Natural killer cell (primary cell): ENCODE results near the gene NOSIP. TPM values are rescaled to one million over a fixed set of nuclear protein-coding genes. Genes with fewer than 3 reads are reported as not detected.
"Not testable (repeated sequence)": the region's sequence is repeated elsewhere in the genome, so short reads cannot be mapped to it uniquely, and the experiment has no call there.

Source experiments
- ATAC-seq, 3 donors: fragments of 150-1000 bp in 2 of 3; fragments of 200-7000 bp in 1 of 3; cut with Tn5 transposase; 1 replicate in 1 of 3; 2 replicates in 2 of 3; pipeline ENCODE4 v1.10.0; 2021; ENCODE audit warnings: mild to moderate bottlenecking in 2 of 3, moderate library complexity in 2 of 3
- DNase-seq, 2 donors: peaks; one replicate each; pipeline versions ENCODE4 v3.0.0 to v3.0.0-alpha.2; 2013 to 2021; ENCODE audit warnings: mixed read lengths in 1 of 2
- H3K27ac ChIP-seq: one replicate; pipeline ENCODE4 v1.5.1; 2013; ENCODE audit warnings: mild to moderate bottlenecking, low read length
- H3K27me3 ChIP-seq: one replicate; pipeline ENCODE4 v1.6.1; 2013; ENCODE audit warnings: low read length; ENCODE audit not compliant: control insufficient read depth, insufficient read depth
- H3K36me3 ChIP-seq: one replicate; pipeline ENCODE4 v1.6.1; 2013; ENCODE audit warnings: low read length; ENCODE audit not compliant: control insufficient read depth, insufficient read depth
- H3K4me1 ChIP-seq: one replicate; pipeline ENCODE4 v1.6.1; 2013; ENCODE audit warnings: low read length; ENCODE audit not compliant: control insufficient read depth, insufficient read depth
- H3K4me3 ChIP-seq: one replicate; pipeline ENCODE4 v1.5.1; 2013; ENCODE audit warnings: low read length
- H3K9me3 ChIP-seq: one replicate; pipeline ENCODE4 v1.6.1; 2013; ENCODE audit warnings: low read length; ENCODE audit not compliant: control insufficient read depth, insufficient read depth
- H3K27ac Mint-ChIP-seq, 2 donors: one replicate each; pipeline ENCODE4 v1.8.0; 2022; ENCODE audit warnings: mild to moderate bottlenecking in 2 of 2, mixed read lengths in 2 of 2, moderate library complexity in 1 of 2
- H3K27me3 Mint-ChIP-seq, 2 donors: one replicate each; pipeline ENCODE4 v1.8.0; 2022; ENCODE audit warnings: low read depth in 2 of 2, mixed read lengths in 2 of 2
- H3K36me3 Mint-ChIP-seq: one replicate; pipeline ENCODE4 v1.8.0; 2022; ENCODE audit warnings: mixed read lengths
- H3K4me1 Mint-ChIP-seq, 2 donors: one replicate each; pipeline ENCODE4 v1.8.0; 2022; ENCODE audit warnings: mixed read lengths in 2 of 2
- H3K4me3 Mint-ChIP-seq: one replicate; pipeline ENCODE4 v1.8.0; 2022; ENCODE audit warnings: mild to moderate bottlenecking, moderate library complexity, mixed read lengths
- H3K9me3 Mint-ChIP-seq, 2 donors: one replicate each; pipeline ENCODE4 v1.8.0; 2022; ENCODE audit warnings: mixed read lengths in 2 of 2
- CTCF ChIP-seq: fragments of 200-600 bp; IDR thresholded peaks from one replicate; pipeline ENCODE4 v1.8.0; 2022; ENCODE audit warnings: antibody characterized with exemption
- WGBS: methylation state at CpG from one replicate; pipeline ENCODE4 v1.1.7; 2013; ENCODE audit warnings: missing lambda C conversion rate; ENCODE audit not compliant: insufficient coverage; 5-methylcytosine and 5-hydroxymethylcytosine counted together
- intact Hi-C: fragments of 100-400 bp; cut with micrococcal nuclease; formaldehyde crosslinking; loops from one replicate; pipeline ENCODE4 v1.14.2; 2022
- total RNA-seq, 4 donors: library from RNA; stranded (reverse); fragments of 120-200 nt in 1 of 4; gene quantifications; one replicate each; pipeline versions ENCODE4 v1.2.3 to v1.2.4, GENCODE V29; 2013 to 2022

Gene NOSIP
- total RNA-seq, 3 donors from 2014 or later (not counting 1 experiment from before 2014, with no cell fraction given): 46.7 to 63.6 (median 59.8) TPM

- Histone ChIP-seq H3K36me3 (peaks cover 32% of the 10 kb centered on the region), H3K4me1 (no peaks in the 10 kb centered on the region), H3K27me3 (no peaks in the 10 kb centered on the region), H3K27ac (no peak overlapping the region), H3K4me3 (no peak overlapping the region), H3K9me3 (no peaks in the 10 kb centered on the region)
- intact Hi-C loops: no loop called here
- 98% methylated on average over 22 of the region's 27 CpGs for WGBS
- no peaks in the 10 kb centered on the region for H3K36me3 Mint-ChIP-seq
- ATAC-seq: peak in 1 of 3 donors; percentile 17
- TF ChIP-seq CTCF: no peak
- H3K4me3 Mint-ChIP-seq: no peak overlapping the region
- H3K9me3 Mint-ChIP-seq: no peaks in the 10 kb centered on the region
- H3K27me3 Mint-ChIP-seq: no peaks in the 10 kb centered on the region
- H3K27ac Mint-ChIP-seq: no peak overlapping the region
- no peak for DNase-seq
- peaks cover 0 to 8% of the 10 kb centered on the region in 2 donors for H3K4me1 Mint-ChIP-seq
These were observed 44.9 kb upstream of the NOSIP start for GRCh38 chr19:49624967-49625910.

- H3K27me3 Mint-ChIP-seq, H3K9me3 Mint-ChIP-seq, H3K27ac ChIP-seq, ATAC-seq, H3K4me3 ChIP-seq, H3K27me3 ChIP-seq, H3K9me3 ChIP-seq, H3K4me3 Mint-ChIP-seq, intact Hi-C loops, H3K36me3 Mint-ChIP-seq, DNase-seq: not testable (repeated sequence)
- peaks cover 62% of the 10 kb centered on the region for H3K36me3 ChIP-seq
- Mint-ChIP-seq H3K4me1 (peaks cover 23 to 41% of the 10 kb centered on the region in 2 donors), H3K27ac (peak overlapping the region; percentile 7 to 67)
- peaks cover 21% of the 10 kb centered on the region for H3K4me1 ChIP-seq
- WGBS: 96% methylated on average over 13 of the region's 13 CpGs
These were observed 37.5 kb upstream of the NOSIP start for GRCh38 chr19:49617860-49618259.

GRCh38 chr19:49616945-49617344 is 36.6 kb upstream of the NOSIP start:
- H3K27me3 ChIP-seq: no peaks in the 10 kb centered on the region
- H3K4me1 Mint-ChIP-seq: peaks cover 23 to 45% of the 10 kb centered on the region in 2 donors
- H3K27ac Mint-ChIP-seq: peak overlapping the region in 1 of 2 donors; percentile 33
- H3K9me3 Mint-ChIP-seq: no peaks in the 10 kb centered on the region
- H3K36me3 Mint-ChIP-seq: no peaks in the 10 kb centered on the region
- 100% methylated on average over 6 of the region's 7 CpGs for WGBS
- H3K4me3 ChIP-seq: no peak overlapping the region
- H3K36me3 ChIP-seq: peaks cover 58% of the 10 kb centered on the region
- no peaks in the 10 kb centered on the region for H3K9me3 ChIP-seq
- no peak overlapping the region for H3K27ac ChIP-seq
- no peak overlapping the region for H3K4me3 Mint-ChIP-seq
- peaks cover 26% of the 10 kb centered on the region for H3K4me1 ChIP-seq
- H3K27me3 Mint-ChIP-seq: no peaks in the 10 kb centered on the region
- no peak for TF ChIP-seq CTCF
- ATAC-seq: no peak
- intact Hi-C loops: no loop called here
- DNase-seq: no peak

- intact Hi-C loops: no loop called here
- H3K9me3 ChIP-seq: no peaks in the 10 kb centered on the region
- H3K27me3 Mint-ChIP-seq: no peaks in the 10 kb centered on the region
- no peak for TF ChIP-seq CTCF
- H3K4me3 Mint-ChIP-seq: no peak overlapping the region
- H3K27me3 ChIP-seq: no peaks in the 10 kb centered on the region
- WGBS: 99% methylated on average over 7 of the region's 7 CpGs
- H3K4me1 Mint-ChIP-seq: peaks cover 23 to 41% of the 10 kb centered on the region in 2 donors
- DNase-seq: no peak
- no peak overlapping the region for H3K27ac ChIP-seq
- H3K36me3 ChIP-seq: peaks cover 54% of the 10 kb centered on the region
- H3K27ac Mint-ChIP-seq: peak overlapping the region in 1 of 2 donors; percentile 18
- H3K4me1 ChIP-seq: peaks cover 26% of the 10 kb centered on the region
- H3K4me3 ChIP-seq: no peak overlapping the region
- no peak for ATAC-seq
- no peaks in the 10 kb centered on the region for H3K9me3 Mint-ChIP-seq
- no peaks in the 10 kb centered on the region for H3K36me3 Mint-ChIP-seq
These were observed 36.2 kb upstream of the NOSIP start for GRCh38 chr19:49616532-49616931.
